ENCODE measurements around the gene MLC1.

DNA sequence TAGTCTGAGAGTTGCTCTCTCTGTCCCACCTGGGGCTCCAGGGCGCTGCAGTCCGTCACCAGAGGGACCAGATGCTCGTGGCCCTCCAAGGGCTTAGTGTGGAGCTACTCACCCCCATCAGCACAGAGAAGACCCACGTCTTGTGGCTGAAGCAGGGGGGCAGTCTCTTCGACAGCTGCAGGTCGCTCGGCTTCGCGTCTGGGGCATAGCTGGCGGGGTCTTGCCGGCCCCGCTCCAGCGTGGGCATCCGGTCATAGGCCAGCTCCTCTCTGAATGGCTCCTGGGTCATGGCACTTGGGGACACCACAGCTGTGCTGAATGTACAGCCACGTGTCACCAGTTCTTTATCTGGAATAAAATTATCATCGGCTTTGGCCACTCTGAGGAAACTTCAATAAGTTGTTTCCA is 608 bp downstream of the MLC1 start:
- TF ChIP-seq, protein P1, sequence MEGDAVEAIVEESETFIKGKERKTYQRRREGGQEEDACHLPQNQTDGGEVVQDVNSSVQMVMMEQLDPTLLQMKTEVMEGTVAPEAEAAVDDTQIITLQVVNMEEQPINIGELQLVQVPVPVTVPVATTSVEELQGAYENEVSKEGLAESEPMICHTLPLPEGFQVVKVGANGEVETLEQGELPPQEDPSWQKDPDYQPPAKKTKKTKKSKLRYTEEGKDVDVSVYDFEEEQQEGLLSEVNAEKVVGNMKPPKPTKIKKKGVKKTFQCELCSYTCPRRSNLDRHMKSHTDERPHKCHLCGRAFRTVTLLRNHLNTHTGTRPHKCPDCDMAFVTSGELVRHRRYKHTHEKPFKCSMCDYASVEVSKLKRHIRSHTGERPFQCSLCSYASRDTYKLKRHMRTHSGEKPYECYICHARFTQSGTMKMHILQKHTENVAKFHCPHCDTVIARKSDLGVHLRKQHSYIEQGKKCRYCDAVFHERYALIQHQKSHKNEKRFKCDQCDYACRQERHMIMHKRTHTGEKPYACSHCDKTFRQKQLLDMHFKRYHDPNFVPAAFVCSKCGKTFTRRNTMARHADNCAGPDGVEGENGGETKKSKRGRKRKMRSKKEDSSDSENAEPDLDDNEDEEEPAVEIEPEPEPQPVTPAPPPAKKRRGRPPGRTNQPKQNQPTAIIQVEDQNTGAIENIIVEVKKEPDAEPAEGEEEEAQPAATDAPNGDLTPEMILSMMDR (IDR thresholded peaks at IDR 0.05), result no peak
- TF ChIP-seq POLR2A (IDR thresholded peaks at IDR 0.05), result no peak
